Coronary artery (tissue), 2 donors: Measurements from ENCODE around the gene TEX14.

Source experiments
- DNase-seq: peaks from one replicate; pipeline ENCODE4 v3.0.0-alpha.2; 2017; ENCODE audit warnings: low spot score
- H3K27ac ChIP-seq, 2 donors: fragments of 200-600 bp; sonication (generic); one replicate each; pipeline ENCODE4 v1.5.1; 2016 to 2019
- H3K4me3 ChIP-seq: fragments of 200-600 bp; sonication (generic); 2 replicates; pipeline ENCODE4 v1.5.1; 2016; ENCODE audit warnings: mild to moderate bottlenecking, moderate library complexity
- TF ChIP-seq, protein P1 (sequence below): fragments of 200-600 bp; sonication (generic); IDR thresholded peaks from one replicate; pipeline ENCODE4 v1.5.1; 2019; ENCODE audit warnings: antibody characterized with exemption

TEX14 gene

DNA sequence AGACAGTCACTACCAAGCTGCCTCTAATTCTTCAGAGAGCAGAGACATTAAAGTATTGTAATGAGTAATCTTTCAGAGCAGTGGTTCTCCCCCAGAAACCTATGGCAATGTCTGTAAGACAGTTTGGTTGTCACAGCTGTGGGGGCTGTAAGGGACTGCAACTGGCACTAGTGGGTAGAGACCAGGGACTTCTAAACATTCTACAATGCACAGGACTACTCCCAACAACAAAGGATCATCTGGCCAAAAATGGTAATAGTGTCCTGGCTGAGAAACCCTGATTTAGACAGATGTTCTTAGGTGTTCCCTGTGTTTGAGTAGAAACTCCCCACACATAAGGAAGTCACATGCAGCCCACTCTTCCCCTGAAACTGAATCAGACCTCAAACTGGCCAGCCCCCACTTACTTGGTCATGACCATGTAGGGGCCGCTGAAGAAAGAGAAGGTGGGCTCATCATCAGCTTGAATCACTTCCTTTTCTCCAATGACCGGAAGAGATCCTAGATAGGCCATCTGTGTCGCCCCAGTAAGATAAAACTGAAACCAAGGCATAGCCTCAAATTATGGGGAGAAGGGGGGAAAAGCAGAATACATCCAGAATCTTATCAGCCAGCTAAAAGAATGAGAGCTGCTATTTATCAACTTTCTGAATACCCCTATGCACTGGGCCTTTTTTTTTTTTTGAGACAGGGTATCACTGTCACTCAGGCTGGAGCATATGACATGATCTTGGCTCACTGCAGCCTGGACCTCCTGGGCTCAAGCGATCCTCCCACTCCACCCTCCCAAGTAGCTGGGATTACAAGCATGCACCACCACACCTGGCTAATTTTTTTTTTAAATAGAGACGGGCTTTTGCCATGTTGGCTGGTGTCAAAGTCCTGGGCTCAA is 75.8 kb downstream of the TEX14 start:
- TF ChIP-seq, protein P1, sequence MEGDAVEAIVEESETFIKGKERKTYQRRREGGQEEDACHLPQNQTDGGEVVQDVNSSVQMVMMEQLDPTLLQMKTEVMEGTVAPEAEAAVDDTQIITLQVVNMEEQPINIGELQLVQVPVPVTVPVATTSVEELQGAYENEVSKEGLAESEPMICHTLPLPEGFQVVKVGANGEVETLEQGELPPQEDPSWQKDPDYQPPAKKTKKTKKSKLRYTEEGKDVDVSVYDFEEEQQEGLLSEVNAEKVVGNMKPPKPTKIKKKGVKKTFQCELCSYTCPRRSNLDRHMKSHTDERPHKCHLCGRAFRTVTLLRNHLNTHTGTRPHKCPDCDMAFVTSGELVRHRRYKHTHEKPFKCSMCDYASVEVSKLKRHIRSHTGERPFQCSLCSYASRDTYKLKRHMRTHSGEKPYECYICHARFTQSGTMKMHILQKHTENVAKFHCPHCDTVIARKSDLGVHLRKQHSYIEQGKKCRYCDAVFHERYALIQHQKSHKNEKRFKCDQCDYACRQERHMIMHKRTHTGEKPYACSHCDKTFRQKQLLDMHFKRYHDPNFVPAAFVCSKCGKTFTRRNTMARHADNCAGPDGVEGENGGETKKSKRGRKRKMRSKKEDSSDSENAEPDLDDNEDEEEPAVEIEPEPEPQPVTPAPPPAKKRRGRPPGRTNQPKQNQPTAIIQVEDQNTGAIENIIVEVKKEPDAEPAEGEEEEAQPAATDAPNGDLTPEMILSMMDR = no peak
- DNase-seq = no peak
- H3K27ac ChIP-seq = no peak overlapping the region
- H3K4me3 ChIP-seq = no peak overlapping the region

DNA sequence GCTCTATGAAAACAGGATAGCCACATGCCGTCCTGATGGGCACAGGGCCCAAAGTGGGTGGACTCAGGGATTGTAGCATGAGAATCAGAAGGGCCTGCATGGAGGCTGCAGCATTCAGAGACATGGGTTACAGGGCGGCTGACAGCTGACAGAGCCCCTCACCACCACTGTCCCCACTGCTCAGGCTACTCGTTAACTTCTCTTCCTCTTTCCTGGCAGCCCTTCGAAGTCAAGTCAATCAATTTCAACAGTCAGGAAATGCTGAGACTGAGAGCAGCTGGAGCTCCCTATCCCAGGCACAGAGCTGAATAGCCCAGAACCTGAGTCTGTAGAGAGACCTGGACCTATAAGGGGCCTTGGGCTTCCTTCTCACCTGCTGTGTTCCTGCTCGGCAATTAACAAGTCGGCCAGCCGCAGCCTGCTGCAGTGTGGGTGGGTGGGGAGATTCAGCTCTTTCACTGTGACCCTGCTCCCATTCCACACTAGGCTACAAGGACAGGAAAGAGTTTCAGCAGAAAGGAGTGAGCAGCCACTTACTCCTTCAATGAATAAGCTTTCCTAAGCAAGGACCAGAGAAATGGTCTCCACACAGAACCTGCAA is 76.9 kb downstream of the TEX14 start:
- Histone ChIP-seq H3K27ac (no peak overlapping the region), H3K4me3 (no peak overlapping the region)
- TF ChIP-seq, protein P1 = no peak
- DNase-seq = no peak

DNA sequence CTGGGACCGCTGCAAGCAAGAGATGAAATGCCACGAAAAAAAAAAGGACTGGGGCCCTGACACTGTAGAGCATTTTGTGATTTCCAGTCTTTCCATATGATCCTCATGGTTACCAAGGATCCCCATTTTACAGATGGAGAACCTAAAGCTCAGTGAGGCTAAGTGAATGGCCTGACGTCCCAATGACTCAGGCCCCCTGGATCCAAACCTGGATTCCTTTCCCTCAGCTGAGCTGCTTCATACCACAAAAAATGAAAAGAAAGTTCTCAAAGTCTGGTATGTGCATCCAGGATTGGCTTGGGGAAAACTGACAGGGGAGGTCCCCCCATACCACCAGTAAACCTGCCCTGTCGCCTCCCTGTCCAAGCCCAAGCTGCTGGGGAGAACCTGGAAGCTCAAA is 80.5 kb downstream of the TEX14 start:
- TF ChIP-seq, protein P1 = no peak
- no peak overlapping the region for H3K27ac ChIP-seq
- no peak overlapping the region for H3K4me3 ChIP-seq
- no peak for DNase-seq

DNA sequence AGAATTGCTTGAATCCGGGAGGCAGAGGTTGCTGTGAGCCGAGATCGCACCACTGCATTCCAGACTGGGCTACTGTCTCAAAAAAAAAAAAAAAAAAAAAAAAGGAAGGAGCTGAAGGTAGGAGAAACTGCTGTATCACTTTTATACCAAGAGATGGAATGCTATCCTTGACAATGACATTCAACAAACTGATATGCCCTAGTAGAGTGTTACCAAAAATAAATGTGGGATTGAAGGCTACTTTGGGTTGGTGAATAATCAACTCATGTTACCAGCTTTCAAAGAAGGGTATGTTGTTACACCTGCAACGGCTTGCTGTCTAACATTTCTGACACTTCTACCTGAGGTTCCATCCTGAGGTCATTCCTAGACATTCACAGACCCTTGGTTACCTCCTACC is 84.9 kb downstream of the TEX14 start:
- Histone ChIP-seq H3K27ac (no peak overlapping the region), H3K4me3 (no peak overlapping the region)
- TF ChIP-seq, protein P1 = no peak
- DNase-seq = no peak

DNA sequence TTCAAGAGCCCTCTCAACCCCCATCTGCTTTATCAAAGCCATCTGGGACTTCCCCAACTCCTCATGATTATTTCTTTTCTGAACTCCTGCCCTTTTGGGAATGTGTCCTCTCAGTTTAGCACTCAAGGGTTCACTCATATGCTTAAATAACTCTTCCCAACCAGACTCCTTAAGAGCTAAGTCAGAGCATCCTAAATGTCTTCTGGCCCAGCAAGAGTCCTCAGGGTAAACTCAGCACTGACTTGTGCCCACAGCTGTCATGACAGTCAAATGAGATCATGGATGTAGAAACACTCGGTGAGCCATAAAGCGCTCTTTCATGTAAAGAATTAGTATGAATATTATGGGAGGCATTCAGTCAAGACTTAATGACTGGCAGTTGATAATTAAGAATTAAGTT is 85.9 kb downstream of the TEX14 start:
- TF ChIP-seq, protein P1 = no peak
- Histone ChIP-seq H3K27ac (no peak overlapping the region), H3K4me3 (no peak overlapping the region)
- DNase-seq = no peak

DNA sequence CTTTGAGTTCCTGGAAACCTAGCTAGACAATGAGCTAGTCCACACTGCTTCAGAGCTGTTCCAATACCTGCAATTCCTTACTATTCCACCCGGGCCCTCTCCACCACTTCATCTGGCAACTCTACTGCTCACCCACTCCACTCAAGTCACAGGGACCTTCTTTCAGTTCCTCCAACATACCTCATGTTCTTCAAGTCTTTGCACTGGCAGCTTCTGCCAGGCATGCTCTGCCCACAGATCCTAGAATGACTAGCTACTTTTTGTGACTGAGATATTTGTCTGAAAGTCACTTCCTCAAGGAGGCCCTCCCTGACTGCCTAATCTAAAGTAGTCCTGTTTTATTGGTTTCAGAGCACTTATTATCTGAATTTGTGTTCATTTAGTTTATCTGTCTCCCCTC is 86.4 kb downstream of the TEX14 start:
- no peak for DNase-seq
- H3K4me3 ChIP-seq = no peak overlapping the region
- no peak overlapping the region for H3K27ac ChIP-seq
- TF ChIP-seq, protein P1 = no peak

DNA sequence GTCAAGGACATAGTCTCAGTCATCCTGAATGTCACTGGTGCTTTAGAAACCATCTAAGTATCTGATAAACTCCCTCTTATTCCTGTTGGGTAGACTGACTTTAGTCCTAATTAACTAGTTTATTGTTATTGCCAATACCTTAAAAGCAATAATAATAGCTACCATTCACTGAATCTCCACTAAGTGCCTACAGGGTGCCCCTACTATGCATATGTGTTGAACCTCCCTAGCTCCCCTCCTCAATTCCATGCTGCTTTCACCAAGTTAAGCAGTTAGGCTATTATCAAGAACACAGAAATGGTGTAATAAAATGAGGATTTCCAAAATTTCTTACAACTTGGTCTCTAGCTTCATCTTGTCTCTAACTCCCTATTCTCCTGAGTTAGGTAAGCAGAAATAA is 89.9 kb downstream of the TEX14 start:
- TF ChIP-seq, protein P1 = no peak
- H3K27ac ChIP-seq = no peak overlapping the region
- H3K4me3 ChIP-seq = no peak overlapping the region
- DNase-seq = no peak
